GM18526 (cell line): ENCODE measurements around the gene ZNF710.

ENCODE experiments used
- POLR2A ChIP-seq: IDR thresholded peaks from 3 replicates; pipeline ENCODE4 v1.6.1; 2011; ENCODE audit not compliant: insufficient read length; ENCODE audit errors: extremely low read depth

The ZNF710 gene

GRCh38 chr15:90085565-90085964 is 84.4 kb downstream of the ZNF710 start:
- TF ChIP-seq POLR2A = no peak

GRCh38 chr15:90086868-90087268 is 85.7 kb downstream of the ZNF710 start:
- TF ChIP-seq POLR2A = no peak

- TF ChIP-seq POLR2A = no peak
Observed at GRCh38 chr15:90087454-90088154, 86.5 kb downstream of the ZNF710 start.

- no peak for TF ChIP-seq POLR2A
Observed at GRCh38 chr15:90090226-90090848, 89.2 kb downstream of the ZNF710 start.

- TF ChIP-seq POLR2A = no peak
Observed at GRCh38 chr15:90091156-90091931, 90.2 kb downstream of the ZNF710 start.

- TF ChIP-seq POLR2A = no peak
Observed at GRCh38 chr15:90095521-90095959, 94.4 kb downstream of the ZNF710 start.

- no peak for TF ChIP-seq POLR2A
Observed at GRCh38 chr15:90097475-90097874, 96.4 kb downstream of the ZNF710 start.

- peak; percentile 21 for TF ChIP-seq POLR2A
Observed at GRCh38 chr15:90099072-90099867, 98.1 kb downstream of the ZNF710 start.

- TF ChIP-seq POLR2A = no peak
Observed at GRCh38 chr15:90099868-90100831, 99.0 kb downstream of the ZNF710 start.

- TF ChIP-seq POLR2A = peak; percentile 30
Observed at GRCh38 chr15:90101130-90101968, 100.2 kb downstream of the ZNF710 start.

GRCh38 chr15:90101969-90102890 is 101.1 kb downstream of the ZNF710 start, which contains the start of gene IDH2:
Gene IDH2, minus strand, starts transcription at chr15:90102468. Its CDS starts 78 bp downstream, at chr15:90102390.
- peak; percentile 92 for TF ChIP-seq POLR2A

- TF ChIP-seq POLR2A = no peak
Observed at GRCh38 chr15:90103701-90104329, 102.7 kb downstream of the ZNF710 start.
